Measurements from ENCODE around the gene ART5. TPM values are rescaled to one million over a fixed set of nuclear protein-coding genes. Genes with fewer than 3 reads are reported as not detected.

Gene ART5
- total and polyA plus RNA-seq, 12 donors, result 0.13 to 0.78 (median 0.30) TPM; not detected in 5

Small RNAs within 50 kb of the gene (small RNA-seq; reads per million reads assigned to genes)
- gene RF00019, result 0 reads per million in 2 donors

Other genes with a start within 250 kb of the ART5 start
- 1 to 10 TPM in 1 of 9 donors, under 1 TPM in 3, not detected in 5; 0.46 to 5.2 (median 0.53) TPM for gene ART1, start 3.1 kb upstream of the ART5 start, total RNA-seq
- gene ART1, start 3.1 kb upstream of the ART5 start, polyA plus RNA-seq, result not detected
- gene CHRNA10, start 29.4 kb upstream of the ART5 start, total RNA-seq, result 1 to 10 TPM in 2 of 9 donors, under 1 TPM in 5, not detected in 2; 0.46 to 1.3 (median 0.80) TPM
- 1 to 10 TPM in 2 of 3 donors, under 1 TPM in 1; 0.13 to 3.0 (median 2.2) TPM for gene CHRNA10, start 29.4 kb upstream of the ART5 start, polyA plus RNA-seq
- 100 to 1,000 TPM in 2 of 9 donors, 10 to 100 TPM in 7; 49.7 to 226 (median 58.2) TPM for gene NUP98, start 155.6 kb upstream of the ART5 start, total RNA-seq
- 10 to 100 TPM; 14.6 to 58.9 (median 28.5) TPM for gene NUP98, start 155.6 kb upstream of the ART5 start, polyA plus RNA-seq
- gene PGAP2, start 166.6 kb upstream of the ART5 start, total RNA-seq, result 10 to 100 TPM in 8 of 9 donors, 1 to 10 TPM in 1; 4.6 to 32.5 (median 19.2) TPM
- gene PGAP2, start 166.6 kb upstream of the ART5 start, polyA plus RNA-seq, result 10 to 100 TPM; 17.2 to 44.0 (median 21.9) TPM
- 10 to 100 TPM; 21.4 to 91.2 (median 53.7) TPM for gene RHOG, start 199.0 kb upstream of the ART5 start, total RNA-seq
- gene RHOG, start 199.0 kb upstream of the ART5 start, polyA plus RNA-seq, result 10 to 100 TPM; 28.7 to 49.4 (median 38.4) TPM
- gene STIM1, start 213.7 kb upstream of the ART5 start, total RNA-seq, result 10 to 100 TPM in 8 of 9 donors, 1 to 10 TPM in 1; 7.8 to 44.1 (median 34.4) TPM
- gene STIM1, start 213.7 kb upstream of the ART5 start, polyA plus RNA-seq, result 10 to 100 TPM; 13.4 to 23.0 (median 17.2) TPM

Data from adrenal gland (tissue), 12 donors.